IMR-90 (cell line): ENCODE data around the gene LIN37. TPM values are rescaled to one million over a fixed set of nuclear protein-coding genes. Genes with fewer than 3 reads are reported as not detected.

Source experiments
- ATAC-seq: fragments of 200-7000 bp; cut with Tn5 transposase; 2 replicates; pipeline ENCODE4 v1.9.1; 2020; ENCODE audit warnings: low read depth, mild to moderate bottlenecking, moderate library complexity
- BruUV-seq: library from RNA; stranded (reverse); fragments of 400-500 nt; replicated peaks from 2 replicates; lab custom pipeline; 2021; lab: Mats Ljungman, UMichigan
- CTCF ChIA-PET: fragments of 300-600 bp; formaldehyde crosslinking; extraction: SDS; loops from one replicate; lab custom pipeline; 2021; ENCODE audit warnings: antibody characterized with exemption; lab: Yijun Ruan, JAX
- POLR2A ChIA-PET: fragments of 300-600 bp; sonication (Branson Sonifier 250); formaldehyde crosslinking; loops from one replicate; lab custom pipeline; 2022; ENCODE audit warnings: antibody characterized with exemption; ENCODE audit not compliant: unreplicated experiment; lab: Charles Lee
- DNase-seq: peaks from one replicate; pipeline ENCODE4 v3.0.0; 2013
- H2AFZ ChIP-seq: replicated peaks from 2 replicates; pipeline ENCODE3; 2013; ENCODE audit warnings: low read length, mild to moderate bottlenecking; ENCODE audit not compliant: poor library complexity
- H2AK5ac ChIP-seq: 2 replicates; pipeline ENCODE4 v1.6.1; 2013; ENCODE audit warnings: low read depth, low read length, inconsistent platforms
- H2AK9ac ChIP-seq: replicated peaks from 2 replicates; pipeline ENCODE3; 2013; ENCODE audit warnings: mild to moderate bottlenecking, low read depth, low read length, moderate library complexity; ENCODE audit not compliant: poor library complexity
- H2BK120ac ChIP-seq: 2 replicates; pipeline ENCODE4 v1.6.1; 2013; ENCODE audit warnings: low read depth, low read length, inconsistent platforms
- H2BK15ac ChIP-seq: 3 replicates; pipeline ENCODE4 v1.6.1; 2013; ENCODE audit warnings: low read depth, low read length, inconsistent platforms
- H2BK20ac ChIP-seq: 2 replicates; pipeline ENCODE4 v1.6.1; 2013; ENCODE audit warnings: low read depth, mild to moderate bottlenecking, inconsistent platforms, low read length, moderate library complexity
- H2BK5ac ChIP-seq: 2 replicates; pipeline ENCODE4 v1.6.1; 2013; ENCODE audit warnings: mild to moderate bottlenecking, low read depth, low read length, inconsistent platforms; ENCODE audit not compliant: poor library complexity, severe bottlenecking
- H3K14ac ChIP-seq: replicated peaks from 2 replicates; pipeline ENCODE4 v1.6.1; 2013; ENCODE audit warnings: low read depth, low read length, inconsistent platforms
- H3K18ac ChIP-seq: 2 replicates; pipeline ENCODE4 v1.6.1; 2013; ENCODE audit warnings: low read depth, low read length, control low read depth
- H3K23ac ChIP-seq: 2 replicates; pipeline ENCODE4 v1.6.1; 2013; ENCODE audit warnings: low read depth, low read length, inconsistent platforms
- H3K27ac ChIP-seq: 2 replicates; pipeline ENCODE4 v1.5.1; 2013; ENCODE audit warnings: mild to moderate bottlenecking, control low read depth, low read length; ENCODE audit not compliant: insufficient read depth
- H3K27me3 ChIP-seq: 2 replicates; pipeline ENCODE4 v1.6.1; 2013; ENCODE audit warnings: low read length; ENCODE audit not compliant: control insufficient read depth, insufficient read depth
- H3K36me3 ChIP-seq: 2 replicates; pipeline ENCODE4 v1.6.1; 2013; ENCODE audit warnings: low read length, mixed read lengths; ENCODE audit not compliant: control insufficient read depth, insufficient read depth
- H3K4ac ChIP-seq: 2 replicates; pipeline ENCODE4 v1.6.1; 2013; ENCODE audit warnings: low read depth, low read length, inconsistent platforms
- H3K4me1 ChIP-seq: 2 replicates; pipeline ENCODE4 v1.6.1; 2013; ENCODE audit warnings: low read length, mixed read lengths; ENCODE audit not compliant: control insufficient read depth, insufficient read depth
- H3K4me2 ChIP-seq: 2 replicates; pipeline ENCODE4 v1.6.1; 2013; ENCODE audit warnings: low read depth, mild to moderate bottlenecking, control low read depth, low read length, moderate library complexity
- H3K4me3 ChIP-seq: 2 replicates; pipeline ENCODE4 v1.5.1; 2013; ENCODE audit warnings: low read depth, mild to moderate bottlenecking, control low read depth, low read length, moderate library complexity; ENCODE audit not compliant: insufficient read depth
- H3K56ac ChIP-seq: 2 replicates; pipeline ENCODE4 v1.6.1; 2013; ENCODE audit warnings: low read length, inconsistent platforms; ENCODE audit not compliant: insufficient read depth; ENCODE audit errors: extremely low read depth
- H3K79me1 ChIP-seq, 2 experiments: 2 replicates each; pipeline ENCODE4 v1.6.1; 2013; ENCODE audit warnings: low read length in 2 of 2, inconsistent platforms in 1 of 2, low read depth in 1 of 2
- H3K9ac ChIP-seq: 2 replicates; pipeline ENCODE4 v1.6.1; 2013; ENCODE audit warnings: low read depth, low read length, control low read depth
- H3K9me1 ChIP-seq: 2 replicates; pipeline ENCODE4 v1.6.1; 2013; ENCODE audit warnings: low read length, inconsistent platforms; ENCODE audit not compliant: insufficient read depth
- H3K9me3 ChIP-seq: 2 replicates; pipeline ENCODE4 v1.6.1; 2013; ENCODE audit warnings: low read length; ENCODE audit not compliant: control insufficient read depth, insufficient read depth
- H4K20me1 ChIP-seq: 2 replicates; pipeline ENCODE4 v1.6.1; 2013; ENCODE audit warnings: low read length, inconsistent platforms; ENCODE audit not compliant: insufficient read depth
- H4K5ac ChIP-seq: 2 replicates; pipeline ENCODE4 v1.6.1; 2013; ENCODE audit warnings: mild to moderate bottlenecking, low read depth, low read length, control low read depth
- H4K8ac ChIP-seq, 2 experiments: 2 replicates each; pipeline ENCODE4 v1.6.1; 2013; ENCODE audit warnings: low read depth in 2 of 2, low read length in 2 of 2, control low read depth in 1 of 2, inconsistent platforms in 1 of 2
- H4K91ac ChIP-seq: 2 replicates; pipeline ENCODE4 v1.6.1; 2013; ENCODE audit warnings: low read depth, low read length, inconsistent platforms; ENCODE audit not compliant: insufficient read depth
- BHLHE40 ChIP-seq: fragments of 150-350 bp; IDR thresholded peaks from 2 replicates; pipeline ENCODE4 v1.6.1; 2016; ENCODE audit warnings: mild to moderate bottlenecking, low read depth, low read length
- CEBPB ChIP-seq: IDR thresholded peaks from 2 replicates; pipeline ENCODE4 v1.6.1; 2012; ENCODE audit warnings: low read depth, low read length, improper control_type of control experiment
- FOS ChIP-seq: fragments of 150-350 bp; IDR thresholded peaks from 2 replicates; pipeline ENCODE4 v1.6.1; 2016; ENCODE audit warnings: low read depth, low read length
- MAFK ChIP-seq: IDR thresholded peaks from 2 replicates; pipeline ENCODE4 v1.6.1; 2012; ENCODE audit warnings: low read depth, low read length, improper control_type of control experiment
- MAZ ChIP-seq: IDR thresholded peaks from 2 replicates; pipeline ENCODE4 v1.6.1; 2012; ENCODE audit warnings: low read depth, mild to moderate bottlenecking, low read length, improper control_type of control experiment, moderate library complexity, borderline replicate concordance
- MXI1 ChIP-seq: IDR thresholded peaks from 2 replicates; pipeline ENCODE4 v1.6.1; 2012; ENCODE audit warnings: low read depth, mild to moderate bottlenecking, low read length, moderate library complexity, borderline replicate concordance
- NFE2L2 ChIP-seq: fragments of 150-350 bp; IDR thresholded peaks from 2 replicates; pipeline ENCODE4 v1.6.1; 2016; ENCODE audit warnings: low read depth, mild to moderate bottlenecking, low read length
- POLR2A ChIP-seq: IDR thresholded peaks from 2 replicates; pipeline ENCODE4 v1.6.1; 2012; ENCODE audit warnings: mild to moderate bottlenecking, low read depth, low read length
- RAD21 ChIP-seq: IDR thresholded peaks from 2 replicates; pipeline ENCODE4 v1.6.1; 2012; ENCODE audit warnings: low read length, improper control_type of control experiment
- RCOR1 ChIP-seq: IDR thresholded peaks from 2 replicates; pipeline ENCODE4 v1.6.1; 2012; ENCODE audit warnings: mild to moderate bottlenecking, low read length, improper control_type of control experiment; ENCODE audit not compliant: insufficient replicate concordance
- RFX5 ChIP-seq: IDR thresholded peaks from 2 replicates; pipeline ENCODE4 v1.8.0; 2012; ENCODE audit warnings: low read depth, mild to moderate bottlenecking, low read length, moderate library complexity
- SMC3 ChIP-seq: fragments of 150-350 bp; IDR thresholded peaks from 2 replicates; pipeline ENCODE4 v1.6.1; 2016; ENCODE audit warnings: low read depth, mild to moderate bottlenecking, antibody characterized with exemption, low read length, moderate library complexity
- USF2 ChIP-seq: fragments of 150-350 bp; IDR thresholded peaks from 2 replicates; pipeline ENCODE4 v1.6.1; 2017; ENCODE audit warnings: mild to moderate bottlenecking, antibody characterized with exemption, low read length, low read depth
- WGBS, 2 experiments: methylation state at CpG; one replicate each; pipeline versions ENCODE4 v1.1.5 to v1.1.7; 2013; ENCODE audit warnings: missing lambda C conversion rate in 2 of 2; ENCODE audit not compliant: insufficient read length in 1 of 2; ENCODE audit errors: extremely low coverage in 2 of 2; 5-methylcytosine and 5-hydroxymethylcytosine counted together
- dilution Hi-C: fragments of 300-500 bp; cut with HindIII; formaldehyde crosslinking; loops from one replicate; pipeline ENCODE4 v1.14.3; 2018; ENCODE audit warnings: low sequenced_read_pairs; ENCODE audit not compliant: unreplicated experiment
- in situ Hi-C: fragments of 300-500 bp; cut with MboI; formaldehyde crosslinking; loops from 3 replicates; pipeline ENCODE4 v1.14.3; 2019; ENCODE audit warnings: low sequenced_read_pairs, inconsistent platforms, mixed read lengths
- intact Hi-C: fragments of 100-400 bp; cut with micrococcal nuclease; formaldehyde crosslinking; loops from 2 replicates; pipeline ENCODE4 v1.10.0; 2022
- polyA plus RNA-seq, 3 experiments: library from polyadenylated mRNA; depleted of rRNA; stranded (reverse); fragments of >200 nt; gene quantifications; 2 replicates each; pipeline ENCODE4 v1.2.3, GENCODE V29; 2012; ENCODE audit warnings: low replicate concordance in 1 of 3
- total RNA-seq: library from RNA; depleted of rRNA; stranded (reverse); fragments of >200 nt; gene quantifications from 2 replicates; pipeline ENCODE4 v1.2.3, GENCODE V29; 2012

The LIN37 gene
- total and polyA plus RNA-seq, 2 of the 4 experiments (the other 2 are of a cell fraction) = 12.7 to 23.1 TPM

- TF ChIP-seq RCOR1 (no peak), MAFK (no peak)
Measured at GRCh38 chr19:35757231-35757748, 8.9 kb downstream of the LIN37 start (continued).

GRCh38 chr19:35757749-35758608 lies 9.6 kb downstream of the LIN37 start, which contains the start of gene PROSER3:
Gene PROSER3 (plus strand): TSS chr19:35758176. CDS start chr19:35758216, 40 bp downstream.
- Histone ChIP-seq H3K9ac (peak within 1 kb of the TSS; percentile 90), H3K36me3 (peaks cover 28% of the 10 kb centered on the region), H4K5ac (peak within 1 kb of the TSS; percentile 80), H2AK9ac (peak within 1 kb of the TSS; percentile 95), H4K91ac (peak within 1 kb of the TSS; percentile 92), H3K4me2 (peak within 1 kb of the TSS; percentile 93), H4K20me1 (peaks cover 6% of the 10 kb centered on the region; the same call in 1 of the 2 replicates), H2BK20ac (peak within 1 kb of the TSS; percentile 47; the same call in 1 of the 2 replicates), H4K8ac (peak within 1 kb of the TSS; percentile 80 to 99), H3K18ac (peak within 1 kb of the TSS; percentile 68), H3K27ac (peak within 1 kb of the TSS; percentile 97), H3K9me1 (peaks cover 20% of the 10 kb centered on the region; the same call in 1 of the 2 replicates), H3K4ac (peak within 1 kb of the TSS; percentile 93), H3K14ac (peak within 1 kb of the TSS; percentile 96), H2AK5ac (peak within 1 kb of the TSS; percentile 82), H3K56ac (peak within 1 kb of the TSS; percentile 95), H3K79me1 (peaks cover 35 to 64% of the 10 kb centered on the region in 2 experiments), H2BK15ac (peak within 1 kb of the TSS; percentile 56; the same call in 1 of the 3 replicates), H2BK5ac (peak within 1 kb of the TSS; percentile 96), H3K9me3 (no peaks in the 10 kb centered on the region), H2BK120ac (peak within 1 kb of the TSS; percentile 92), H2AFZ (peak within 1 kb of the TSS; percentile 96), H3K4me1 (peaks cover 13% of the 10 kb centered on the region), H3K4me3 (peak within 1 kb of the TSS; percentile 58), H3K27me3 (no peaks in the 10 kb centered on the region), H3K23ac (peak within 1 kb of the TSS; percentile 96)
- TF ChIP-seq MAZ = peak; percentile 77; the same call in 1 of the 2 replicates
- no peak for TF ChIP-seq NFE2L2
- no peak for TF ChIP-seq BHLHE40
- TF ChIP-seq FOS = peak; percentile 90; the same call in 1 of the 2 replicates
- no peak for TF ChIP-seq SMC3
- no peak for TF ChIP-seq CEBPB
- no peak for TF ChIP-seq RFX5
- TF ChIP-seq RAD21 = no peak
- TF ChIP-seq POLR2A = peak; percentile 71
- peak; percentile 29; the same call in 1 of the 2 replicates for TF ChIP-seq USF2
- peak; percentile 49; the same call in 1 of the 2 replicates for TF ChIP-seq MXI1
- POLR2A ChIA-PET = no interaction called here
- DNase-seq (peak; percentile 100), ATAC-seq (peak; percentile 86)
- 2% methylated on average over 14 of the region's 53 CpGs; no CpG with 5 or more reads in 1 of the 2 experiments for WGBS, 2 experiments
- intact Hi-C loops (loop anchor here (2.0 to 5.0 kb wide), 2 partner anchors 17 to 174 kb away; partner anchors contain the start of gene ARHGAP33), dilution Hi-C loops (no loop called here), in situ Hi-C loops (no loop called here)
- CTCF ChIA-PET = interaction anchor here (0.6 kb wide), 1 partner anchor 173 kb away, joined by 3 read pairs; no protein-coding TSS in a partner anchor
- TSS peak; percentile 74 for BruUV-seq
